NCI-H2107 treated with DMSO at 0.1 percent for 48 hours (cell line): ENCODE results near the gene THAP11.
"Not testable (repeated sequence)": the region's sequence is repeated elsewhere in the genome, so short reads cannot be mapped to it uniquely, and the experiment has no call there.

ENCODE experiments used
- DNase-seq: peaks from one replicate; lab custom pipeline; 2025; ENCODE audit not compliant: unreplicated experiment; lab: John Stamatoyannopoulos, UW

THAP11 gene

GRCh38 chr16:67834242-67834614, 7.9 kb upstream of the THAP11 start:
- no peak for DNase-seq

GRCh38 chr16:67837190-67837589, 4.9 kb upstream of the THAP11 start:
- DNase-seq, result not testable (repeated sequence)

GRCh38 chr16:67837811-67838210, 4.3 kb upstream of the THAP11 start:
- no peak for DNase-seq

- DNase-seq, result no peak
These were observed 813 bp upstream of the THAP11 start for GRCh38 chr16:67841198-67841815.

- DNase-seq, result peak; percentile 43
These were observed 606 bp downstream of the THAP11 start for GRCh38 chr16:67842509-67843342.

GRCh38 chr16:67843343-67843765, 1.2 kb downstream of the THAP11 start:
- no peak for DNase-seq

GRCh38 chr16:67844497-67844896, 2.4 kb downstream of the THAP11 start:
- no peak for DNase-seq

GRCh38 chr16:67845291-67846062, 3.4 kb downstream of the THAP11 start:
- DNase-seq, result no peak

- no peak for DNase-seq
These were observed 3.9 kb downstream of the THAP11 start for GRCh38 chr16:67846063-67846319.

GRCh38 chr16:67846320-67847063, 4.4 kb downstream of the THAP11 start, which contains the start of gene NUTF2:
NUTF2 (plus strand) TSS chr16:67846933; CDS start chr16:67865131, 18,198 bp downstream.
- DNase-seq, result peak; percentile 83

- DNase-seq, result no peak
These were observed 5.1 kb downstream of the THAP11 start, which contains the start of gene CENPT for GRCh38 chr16:67847064-67847861. CENPT (minus strand) TSS chr16:67847693; CDS start chr16:67833859, 13,834 bp downstream.

GRCh38 chr16:67848118-67848517, 6.0 kb downstream of the THAP11 start:
- DNase-seq, result no peak

- no peak for DNase-seq
These were observed 11.6 kb downstream of the THAP11 start for GRCh38 chr16:67853670-67854069.

GRCh38 chr16:67855789-67856188, 13.7 kb downstream of the THAP11 start:
- no peak for DNase-seq

- DNase-seq, result no peak
These were observed 14.9 kb downstream of the THAP11 start for GRCh38 chr16:67856927-67857546.

GRCh38 chr16:67857547-67858233, 15.6 kb downstream of the THAP11 start:
- DNase-seq, result no peak

GRCh38 chr16:67858500-67858899, 16.4 kb downstream of the THAP11 start:
- DNase-seq, result no peak

- DNase-seq, result no peak
These were observed 18.7 kb downstream of the THAP11 start for GRCh38 chr16:67860589-67861398.
